Smooth muscle cell (in vitro differentiated cells): ENCODE measurements around the gene CIITA. TPM values are rescaled to one million over a fixed set of nuclear protein-coding genes. Genes with fewer than 3 reads are reported as not detected.
"Not testable (repeated sequence)": the region's sequence is repeated elsewhere in the genome, so short reads cannot be mapped to it uniquely, and the experiment has no call there.

ENCODE experiments used
- DNase-seq: peaks from one replicate; lab custom pipeline; 2025; ENCODE audit not compliant: unreplicated experiment; lab: John Stamatoyannopoulos, UW
- H2AFZ ChIP-seq: fragments of 200-600 bp; sonication (generic); 2 replicates; pipeline ENCODE4 v1.6.0; 2016; ENCODE audit warnings: antibody characterized with exemption, low read depth, mild to moderate bottlenecking
- H3F3A ChIP-seq: fragments of 200-600 bp; sonication (generic); 2 replicates; pipeline ENCODE4 v1.6.0; 2017; ENCODE audit warnings: antibody characterized with exemption, low read depth
- H3K27ac ChIP-seq: fragments of 200-600 bp; sonication (generic); 2 replicates; pipeline ENCODE4 v1.5.1; 2016; ENCODE audit warnings: low read depth, mild to moderate bottlenecking
- H3K27me3 ChIP-seq: fragments of 200-600 bp; sonication (generic); 2 replicates; pipeline ENCODE4 v1.6.1; 2016; ENCODE audit warnings: low read depth, mild to moderate bottlenecking
- H3K36me3 ChIP-seq: fragments of 200-600 bp; sonication (generic); 2 replicates; pipeline ENCODE4 v1.5.1; 2016; ENCODE audit warnings: low read depth
- H3K4me1 ChIP-seq: fragments of 200-600 bp; sonication (generic); 2 replicates; pipeline ENCODE4 v1.5.1; 2016; ENCODE audit warnings: low read depth
- H3K4me2 ChIP-seq: fragments of 200-600 bp; sonication (generic); 2 replicates; pipeline ENCODE4 v1.6.0; 2016; ENCODE audit warnings: mild to moderate bottlenecking
- H3K4me3 ChIP-seq: fragments of 200-600 bp; sonication (generic); 2 replicates; pipeline ENCODE4 v1.5.1; 2016; ENCODE audit warnings: mild to moderate bottlenecking
- H3K79me2 ChIP-seq: fragments of 200-600 bp; sonication (generic); 2 replicates; pipeline ENCODE4 v1.6.0; 2016; ENCODE audit warnings: low read depth, mild to moderate bottlenecking
- H3K9ac ChIP-seq: fragments of 200-600 bp; sonication (generic); 2 replicates; pipeline ENCODE4 v1.6.0; 2016; ENCODE audit warnings: low read depth
- H3K9me3 ChIP-seq: fragments of 200-600 bp; sonication (generic); replicated peaks from 2 replicates; pipeline ENCODE4 v1.5.1; 2016; ENCODE audit warnings: low read depth
- H4K20me1 ChIP-seq: fragments of 200-600 bp; sonication (generic); 2 replicates; pipeline ENCODE4 v1.6.0; 2016; ENCODE audit warnings: low read depth
- WGBS: methylation state at CpG from one replicate; pipeline ENCODE4 v1.1.7; 2016; ENCODE audit warnings: low lambda C conversion rate; 5-methylcytosine and 5-hydroxymethylcytosine counted together
- polyA plus RNA-seq: library from polyadenylated mRNA; unstranded; fragments of >200 nt; fragmentation: Nextera tagmentation; extraction: Ambion mirVana; gene quantifications from 2 replicates; pipeline ENCODE4 v1.2.1, GENCODE V29; 2016
- total RNA-seq: library from RNA; depleted of rRNA; stranded (reverse); fragments of >200 nt; gene quantifications from 2 replicates; pipeline ENCODE4 v1.2.3, GENCODE V29; 2014
- TF ChIP-seq, protein P1 (sequence below): fragments of 200-600 bp; sonication (generic); IDR thresholded peaks from 2 replicates; pipeline ENCODE4 v1.5.1; 2017; ENCODE audit warnings: borderline replicate concordance, mild to moderate bottlenecking, antibody characterized with exemption; ENCODE audit not compliant: insufficient read depth, poor library complexity, severe bottlenecking

Gene CIITA, protein sequence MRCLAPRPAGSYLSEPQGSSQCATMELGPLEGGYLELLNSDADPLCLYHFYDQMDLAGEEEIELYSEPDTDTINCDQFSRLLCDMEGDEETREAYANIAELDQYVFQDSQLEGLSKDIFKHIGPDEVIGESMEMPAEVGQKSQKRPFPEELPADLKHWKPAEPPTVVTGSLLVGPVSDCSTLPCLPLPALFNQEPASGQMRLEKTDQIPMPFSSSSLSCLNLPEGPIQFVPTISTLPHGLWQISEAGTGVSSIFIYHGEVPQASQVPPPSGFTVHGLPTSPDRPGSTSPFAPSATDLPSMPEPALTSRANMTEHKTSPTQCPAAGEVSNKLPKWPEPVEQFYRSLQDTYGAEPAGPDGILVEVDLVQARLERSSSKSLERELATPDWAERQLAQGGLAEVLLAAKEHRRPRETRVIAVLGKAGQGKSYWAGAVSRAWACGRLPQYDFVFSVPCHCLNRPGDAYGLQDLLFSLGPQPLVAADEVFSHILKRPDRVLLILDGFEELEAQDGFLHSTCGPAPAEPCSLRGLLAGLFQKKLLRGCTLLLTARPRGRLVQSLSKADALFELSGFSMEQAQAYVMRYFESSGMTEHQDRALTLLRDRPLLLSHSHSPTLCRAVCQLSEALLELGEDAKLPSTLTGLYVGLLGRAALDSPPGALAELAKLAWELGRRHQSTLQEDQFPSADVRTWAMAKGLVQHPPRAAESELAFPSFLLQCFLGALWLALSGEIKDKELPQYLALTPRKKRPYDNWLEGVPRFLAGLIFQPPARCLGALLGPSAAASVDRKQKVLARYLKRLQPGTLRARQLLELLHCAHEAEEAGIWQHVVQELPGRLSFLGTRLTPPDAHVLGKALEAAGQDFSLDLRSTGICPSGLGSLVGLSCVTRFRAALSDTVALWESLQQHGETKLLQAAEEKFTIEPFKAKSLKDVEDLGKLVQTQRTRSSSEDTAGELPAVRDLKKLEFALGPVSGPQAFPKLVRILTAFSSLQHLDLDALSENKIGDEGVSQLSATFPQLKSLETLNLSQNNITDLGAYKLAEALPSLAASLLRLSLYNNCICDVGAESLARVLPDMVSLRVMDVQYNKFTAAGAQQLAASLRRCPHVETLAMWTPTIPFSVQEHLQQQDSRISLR
- total RNA-seq, result not detected in 2 replicates
- 0.11 and 0.31 TPM in 2 replicates for polyA plus RNA-seq

DNA sequence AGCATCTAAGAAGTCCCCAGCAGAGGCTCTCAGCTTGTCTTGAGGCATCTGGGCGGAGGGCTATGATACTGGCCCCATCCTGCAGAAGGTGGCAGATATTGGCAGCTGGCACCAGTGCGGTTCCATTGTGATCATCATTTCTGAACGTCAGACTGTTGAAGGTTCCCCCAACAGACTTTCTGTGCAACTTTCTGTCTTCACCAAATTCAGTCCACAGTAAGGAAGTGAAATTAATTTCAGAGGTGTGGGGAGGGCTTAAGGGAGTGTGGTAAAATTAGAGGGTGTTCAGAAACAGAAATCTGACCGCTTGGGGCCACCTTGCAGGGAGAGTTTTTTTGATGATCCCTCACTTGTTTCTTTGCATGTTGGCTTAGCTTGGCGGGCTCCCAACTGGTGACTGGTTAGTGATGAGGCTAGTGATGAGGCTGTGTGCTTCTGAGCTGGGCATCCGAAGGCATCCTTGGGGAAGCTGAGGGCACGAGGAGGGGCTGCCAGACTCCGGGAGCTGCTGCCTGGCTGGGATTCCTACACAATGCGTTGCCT is at the start of gene CIITA:
Gene CIITA, plus strand, starts transcription at position 404 of the 543 bp plus-strand sequence. Its CDS starts 129 bp downstream, at position 533.
- Histone ChIP-seq H3K27ac (no peak within 1 kb of the TSS), H3K36me3 (no peaks in the 10 kb centered on the region), H3K9ac (no peak within 1 kb of the TSS), H3K9me3 (no peaks in the 10 kb centered on the region), H3K27me3 (peaks cover 90% of the 10 kb centered on the region), H3K79me2 (no peaks in the 10 kb centered on the region), H3K4me3 (no peak within 1 kb of the TSS), H4K20me1 (no peaks in the 10 kb centered on the region), H3K4me1 (no peaks in the 10 kb centered on the region), H2AFZ (no peak within 1 kb of the TSS), H3K4me2 (no peak within 1 kb of the TSS), H3F3A (no peaks in the 10 kb centered on the region)
- WGBS, result 67% methylated on average over 9 of the region's 9 CpGs
- TF ChIP-seq, protein P1, sequence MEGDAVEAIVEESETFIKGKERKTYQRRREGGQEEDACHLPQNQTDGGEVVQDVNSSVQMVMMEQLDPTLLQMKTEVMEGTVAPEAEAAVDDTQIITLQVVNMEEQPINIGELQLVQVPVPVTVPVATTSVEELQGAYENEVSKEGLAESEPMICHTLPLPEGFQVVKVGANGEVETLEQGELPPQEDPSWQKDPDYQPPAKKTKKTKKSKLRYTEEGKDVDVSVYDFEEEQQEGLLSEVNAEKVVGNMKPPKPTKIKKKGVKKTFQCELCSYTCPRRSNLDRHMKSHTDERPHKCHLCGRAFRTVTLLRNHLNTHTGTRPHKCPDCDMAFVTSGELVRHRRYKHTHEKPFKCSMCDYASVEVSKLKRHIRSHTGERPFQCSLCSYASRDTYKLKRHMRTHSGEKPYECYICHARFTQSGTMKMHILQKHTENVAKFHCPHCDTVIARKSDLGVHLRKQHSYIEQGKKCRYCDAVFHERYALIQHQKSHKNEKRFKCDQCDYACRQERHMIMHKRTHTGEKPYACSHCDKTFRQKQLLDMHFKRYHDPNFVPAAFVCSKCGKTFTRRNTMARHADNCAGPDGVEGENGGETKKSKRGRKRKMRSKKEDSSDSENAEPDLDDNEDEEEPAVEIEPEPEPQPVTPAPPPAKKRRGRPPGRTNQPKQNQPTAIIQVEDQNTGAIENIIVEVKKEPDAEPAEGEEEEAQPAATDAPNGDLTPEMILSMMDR, result no peak
- no peak for DNase-seq

GRCh38 chr16:10827691-10828341 is 49.2 kb upstream of the CIITA start:
- H3K4me1 ChIP-seq, result no peaks in the 10 kb centered on the region
- no peak overlapping the region for H2AFZ ChIP-seq
- H3K79me2 ChIP-seq, result no peaks in the 10 kb centered on the region
- H3K4me2 ChIP-seq, result no peak overlapping the region
- no peaks in the 10 kb centered on the region for H3F3A ChIP-seq
- no peaks in the 10 kb centered on the region for H4K20me1 ChIP-seq
- no peak for DNase-seq
- WGBS, result 88% methylated on average over 11 of the region's 11 CpGs
- no peak overlapping the region for H3K9ac ChIP-seq
- no peaks in the 10 kb centered on the region for H3K27me3 ChIP-seq
- TF ChIP-seq, protein P1, result no peak
- H3K4me3 ChIP-seq, result no peak overlapping the region
- no peak overlapping the region for H3K27ac ChIP-seq
- no peaks in the 10 kb centered on the region for H3K9me3 ChIP-seq
- H3K36me3 ChIP-seq, result no peaks in the 10 kb centered on the region

DNA sequence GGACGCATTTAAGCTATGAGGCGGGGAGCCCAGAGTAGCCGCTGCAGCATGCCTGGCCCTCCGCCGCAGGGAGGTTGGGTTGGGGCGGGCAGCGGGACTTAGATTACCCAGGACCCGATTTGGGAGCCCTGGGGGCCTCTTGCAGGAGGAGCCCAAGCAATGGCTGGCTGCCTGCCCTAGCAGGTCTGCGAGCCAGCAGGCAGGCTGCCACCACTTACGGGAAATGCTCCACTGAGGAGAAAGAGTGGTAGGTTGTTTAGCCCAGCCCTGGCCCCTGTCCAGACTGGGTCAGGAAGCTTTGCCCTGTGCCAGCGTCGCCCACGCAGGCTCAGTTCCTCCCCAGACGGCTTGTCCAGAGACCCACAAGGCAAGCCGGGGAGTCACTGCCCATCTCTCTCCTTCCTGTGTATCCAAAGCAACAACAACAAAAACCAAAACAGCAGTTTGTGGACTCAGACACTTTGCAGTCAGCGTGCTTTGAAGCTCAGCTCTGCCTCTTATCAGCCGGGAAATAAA is 48.1 kb upstream of the CIITA start:
- H3K4me1 ChIP-seq, result no peaks in the 10 kb centered on the region
- no peaks in the 10 kb centered on the region for H3K79me2 ChIP-seq
- no peaks in the 10 kb centered on the region for H3F3A ChIP-seq
- no peak overlapping the region for H3K27ac ChIP-seq
- H3K9me3 ChIP-seq, result no peaks in the 10 kb centered on the region
- DNase-seq, result no peak
- no peak overlapping the region for H2AFZ ChIP-seq
- WGBS, result 80% methylated on average over 17 of the region's 17 CpGs
- no peaks in the 10 kb centered on the region for H3K36me3 ChIP-seq
- H3K4me2 ChIP-seq, result peak overlapping the region; percentile 26
- H3K9ac ChIP-seq, result peak overlapping the region; percentile 62
- TF ChIP-seq, protein P1, result no peak
- no peak overlapping the region for H3K4me3 ChIP-seq
- no peaks in the 10 kb centered on the region for H4K20me1 ChIP-seq
- H3K27me3 ChIP-seq, result peaks cover 4% of the 10 kb centered on the region

DNA sequence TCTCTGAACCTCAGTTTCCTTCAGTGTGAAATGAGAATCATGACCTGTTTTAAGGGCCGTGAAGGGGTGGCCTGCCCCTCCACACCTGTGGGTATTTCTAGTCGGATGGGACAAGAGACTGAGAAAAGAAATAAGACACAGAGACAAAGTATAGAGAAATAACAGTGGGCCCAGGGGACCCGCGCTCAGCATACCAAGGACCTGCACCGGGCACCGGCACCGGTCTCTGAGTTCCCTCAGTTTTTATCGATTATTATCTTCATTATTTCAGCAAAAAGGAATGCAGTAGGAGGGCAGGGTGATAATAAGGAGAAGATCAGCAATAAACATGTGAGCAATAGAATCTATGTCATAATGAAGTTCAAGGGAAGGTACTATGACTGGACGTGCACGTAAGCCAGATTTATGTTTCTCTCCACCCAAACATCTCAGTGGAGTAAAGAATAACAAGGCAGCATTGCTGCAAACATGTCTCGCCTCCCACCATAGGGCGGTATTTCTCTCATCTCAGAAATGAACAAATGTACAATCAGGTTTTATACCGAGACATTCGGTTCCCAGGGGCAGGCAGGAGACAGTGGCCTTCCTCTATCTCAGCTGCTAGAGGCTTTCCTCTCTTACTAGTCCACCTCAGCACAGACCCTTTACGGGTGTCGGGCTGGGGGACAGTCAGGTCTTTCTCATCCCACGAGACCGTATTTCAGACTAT is 47.5 kb upstream of the CIITA start:
- H3K27me3 ChIP-seq, H3K36me3 ChIP-seq, H3K4me3 ChIP-seq, H3F3A ChIP-seq, H3K79me2 ChIP-seq, H3K4me1 ChIP-seq, DNase-seq, H2AFZ ChIP-seq, H3K9me3 ChIP-seq, H4K20me1 ChIP-seq, H3K27ac ChIP-seq: not testable (repeated sequence)
- Histone ChIP-seq H3K4me2 (peak overlapping the region; percentile 26), H3K9ac (peak overlapping the region; percentile 62)
- WGBS, result 82% methylated on average over 18 of the region's 18 CpGs

DNA sequence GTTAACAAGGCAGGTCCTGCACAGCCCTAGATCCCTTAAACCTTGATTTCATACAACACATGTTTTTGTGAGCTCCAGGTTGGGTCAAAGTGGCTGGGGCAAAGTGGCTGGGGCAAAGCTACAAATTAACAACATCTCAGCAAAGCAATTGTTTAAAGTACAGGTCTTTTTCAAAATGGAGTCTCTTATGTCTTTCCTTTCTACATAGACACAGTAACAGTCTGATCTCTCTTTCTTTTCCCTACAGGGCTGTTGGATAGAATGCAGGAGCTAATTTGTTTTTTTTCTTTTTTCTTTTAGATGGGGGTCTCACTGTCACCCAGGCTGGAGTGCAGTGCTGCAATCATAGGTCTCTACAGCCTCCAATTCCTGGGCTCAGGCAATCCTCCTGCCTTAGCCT is 46.8 kb upstream of the CIITA start:
- H2AFZ ChIP-seq, H3K27ac ChIP-seq, H3K4me2 ChIP-seq, H3K27me3 ChIP-seq, H3K36me3 ChIP-seq, H3K79me2 ChIP-seq, H3F3A ChIP-seq, H3K9me3 ChIP-seq, DNase-seq, H3K4me1 ChIP-seq, H3K4me3 ChIP-seq, H3K9ac ChIP-seq, H4K20me1 ChIP-seq: not testable (repeated sequence)
